Uterus (tissue), 4 donors: ENCODE measurements around the gene TMEM123. TPM values are rescaled to one million over a fixed set of nuclear protein-coding genes. Genes with fewer than 3 reads are reported as not detected.

ENCODE experiments used
- DNase-seq, 2 donors: peaks; one replicate each; pipeline ENCODE4 v3.0.0-alpha.2; 2019 to 2020
- H3K27ac ChIP-seq, 2 donors: fragments of 200-600 bp; sonication (generic); 1 replicate in 1 of 2; 2 replicates in 1 of 2; pipeline ENCODE4 v1.5.1; 2016 to 2018
- H3K27me3 ChIP-seq, 2 donors: fragments of 200-600 bp; sonication (generic); one replicate each; pipeline ENCODE4 v1.5.1; 2018 to 2019; ENCODE audit warnings: control low read depth in 1 of 2
- H3K36me3 ChIP-seq, 2 donors: fragments of 200-600 bp; sonication (generic); one replicate each; pipeline ENCODE4 v1.5.1; 2019; ENCODE audit warnings: control low read depth in 1 of 2
- H3K4me1 ChIP-seq, 2 donors: fragments of 200-600 bp; sonication (generic); one replicate each; pipeline ENCODE4 v1.5.1; 2018 to 2019; ENCODE audit warnings: control low read depth in 1 of 2
- H3K4me3 ChIP-seq, 2 donors: fragments of 200-600 bp; sonication (generic); 1 replicate in 1 of 2; 2 replicates in 1 of 2; pipeline ENCODE4 v1.5.1; 2018 to 2019; ENCODE audit warnings: mild to moderate bottlenecking in 1 of 2
- H3K9me3 ChIP-seq, 2 donors: fragments of 200-600 bp; sonication (generic); one replicate each; pipeline ENCODE4 v1.5.1; 2019; ENCODE audit warnings: control low read depth in 1 of 2
- POLR2A ChIP-seq, 2 donors: fragments of 450-650 bp; IDR thresholded peaks; one replicate each; pipeline ENCODE4 v1.6.1; 2016; ENCODE audit warnings: antibody characterized with exemption in 2 of 2, mild to moderate bottlenecking in 1 of 2, moderate library complexity in 1 of 2
- intact Hi-C: fragments of 100-400 bp; cut with DNase I; formaldehyde crosslinking; loops from one replicate; pipeline ENCODE4 v1.15.1; 2023; ENCODE audit warnings: low total_unique reads
- total RNA-seq, 4 donors: library from RNA; depleted of rRNA in 3 of 4; stranded (reverse); fragments of >200 nt in 3 of 4; gene quantifications; one replicate each; pipeline versions ENCODE4 v1.1.0 to v1.2.4, GENCODE V29; 2014 to 2023
- TF ChIP-seq, protein P1 (sequence below), 4 experiments: fragments of 200-600 bp in 2 of 4; fragments of 450-650 bp in 2 of 4; sonication (generic) in 2 of 4; IDR thresholded peaks; one replicate each; pipeline ENCODE4 v1.5.1; 2016 to 2019; ENCODE audit warnings: antibody characterized with exemption in 4 of 4, mild to moderate bottlenecking in 2 of 4, moderate library complexity in 1 of 4
- donor health status: DM: yes; HTN: yes; CAD: no.

TMEM123 gene
- total RNA-seq, 4 donors from 2014 or later = 187 to 522 (median 260) TPM

DNA sequence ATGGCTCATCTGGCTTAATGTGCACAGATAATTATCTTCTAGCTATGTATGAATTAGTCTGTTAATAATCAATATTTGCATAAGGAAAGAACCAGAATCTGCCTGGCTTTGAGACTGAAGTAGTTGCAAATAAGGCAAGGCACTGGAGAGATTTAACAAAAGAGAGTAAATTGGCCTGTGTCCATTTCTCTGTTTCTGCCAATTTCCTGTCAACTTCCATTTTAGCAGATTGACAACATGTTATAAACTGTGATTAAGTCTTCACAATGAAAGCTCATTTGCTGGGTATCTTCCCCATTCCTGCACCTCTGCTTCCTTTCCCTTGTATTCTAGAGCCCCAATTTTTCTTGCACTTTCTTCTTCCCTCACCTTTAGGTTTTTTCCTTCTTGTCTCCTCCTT lies 5.3 kb upstream of the TMEM123 start:
- Histone ChIP-seq H3K27ac (no peak overlapping the region), H3K9me3 (no peaks in the 10 kb centered on the region), H3K36me3 (no peaks in the 10 kb centered on the region), H3K4me1 (no peaks in the 10 kb centered on the region), H3K27me3 (no peaks in the 10 kb centered on the region), H3K4me3 (no peak overlapping the region)
- no peak for DNase-seq
- intact Hi-C loops = no loop called here
- TF ChIP-seq, protein P1, sequence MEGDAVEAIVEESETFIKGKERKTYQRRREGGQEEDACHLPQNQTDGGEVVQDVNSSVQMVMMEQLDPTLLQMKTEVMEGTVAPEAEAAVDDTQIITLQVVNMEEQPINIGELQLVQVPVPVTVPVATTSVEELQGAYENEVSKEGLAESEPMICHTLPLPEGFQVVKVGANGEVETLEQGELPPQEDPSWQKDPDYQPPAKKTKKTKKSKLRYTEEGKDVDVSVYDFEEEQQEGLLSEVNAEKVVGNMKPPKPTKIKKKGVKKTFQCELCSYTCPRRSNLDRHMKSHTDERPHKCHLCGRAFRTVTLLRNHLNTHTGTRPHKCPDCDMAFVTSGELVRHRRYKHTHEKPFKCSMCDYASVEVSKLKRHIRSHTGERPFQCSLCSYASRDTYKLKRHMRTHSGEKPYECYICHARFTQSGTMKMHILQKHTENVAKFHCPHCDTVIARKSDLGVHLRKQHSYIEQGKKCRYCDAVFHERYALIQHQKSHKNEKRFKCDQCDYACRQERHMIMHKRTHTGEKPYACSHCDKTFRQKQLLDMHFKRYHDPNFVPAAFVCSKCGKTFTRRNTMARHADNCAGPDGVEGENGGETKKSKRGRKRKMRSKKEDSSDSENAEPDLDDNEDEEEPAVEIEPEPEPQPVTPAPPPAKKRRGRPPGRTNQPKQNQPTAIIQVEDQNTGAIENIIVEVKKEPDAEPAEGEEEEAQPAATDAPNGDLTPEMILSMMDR (IDR thresholded peaks at IDR 0.05) = no peak
- no peak for TF ChIP-seq POLR2A (IDR thresholded peaks at IDR 0.05)

DNA sequence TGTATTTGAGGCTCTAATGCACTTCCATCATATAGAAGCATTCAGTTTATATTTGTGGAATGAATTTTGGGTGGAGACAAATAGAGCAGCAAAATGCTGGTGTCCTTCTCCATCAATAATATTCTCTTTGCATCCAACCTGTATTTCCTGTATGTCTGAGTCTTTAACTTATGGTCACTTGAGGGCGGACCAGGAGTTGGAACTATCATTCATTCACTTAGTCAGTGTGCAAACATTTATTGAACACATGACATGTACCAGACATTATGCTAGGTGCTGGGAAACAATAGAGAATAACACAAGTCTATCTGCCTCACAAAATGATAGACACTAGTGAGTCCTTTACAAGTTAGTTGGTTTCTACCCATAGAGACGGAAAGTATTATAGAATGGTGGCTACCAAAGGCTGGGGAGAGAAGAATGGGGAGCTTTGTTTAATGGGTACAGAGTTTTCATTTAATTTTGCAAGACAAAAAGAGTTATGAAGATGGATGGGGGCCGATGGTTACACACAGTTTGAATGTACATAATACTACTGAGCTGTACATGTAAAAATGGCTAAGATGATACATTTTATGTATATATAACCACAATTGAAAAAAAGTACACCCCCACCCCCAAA lies 4.6 kb upstream of the TMEM123 start:
- no peaks in the 10 kb centered on the region for H3K9me3 ChIP-seq
- TF ChIP-seq, protein P1 (IDR thresholded peaks at IDR 0.05) = no peak
- no peak for TF ChIP-seq POLR2A (IDR thresholded peaks at IDR 0.05)
- no peaks in the 10 kb centered on the region for H3K36me3 ChIP-seq
- DNase-seq = no peak
- H3K4me1 ChIP-seq = no peaks in the 10 kb centered on the region
- intact Hi-C loops = no loop called here
- no peaks in the 10 kb centered on the region for H3K27me3 ChIP-seq
- H3K4me3 ChIP-seq = no peak overlapping the region
- H3K27ac ChIP-seq = no peak overlapping the region

- no peak for TF ChIP-seq POLR2A (IDR thresholded peaks at IDR 0.05)
- TF ChIP-seq, protein P1 (IDR thresholded peaks at IDR 0.05) = no peak
- Histone ChIP-seq H3K4me1 (no peaks in the 10 kb centered on the region), H3K36me3 (no peaks in the 10 kb centered on the region), H3K27ac (no peak overlapping the region), H3K9me3 (no peaks in the 10 kb centered on the region), H3K4me3 (no peak overlapping the region), H3K27me3 (no peaks in the 10 kb centered on the region)
- DNase-seq = no peak
- intact Hi-C loops = no loop called here
These were observed 3.8 kb upstream of the TMEM123 start for GRCh38 chr11:102456381-102456780.

DNA sequence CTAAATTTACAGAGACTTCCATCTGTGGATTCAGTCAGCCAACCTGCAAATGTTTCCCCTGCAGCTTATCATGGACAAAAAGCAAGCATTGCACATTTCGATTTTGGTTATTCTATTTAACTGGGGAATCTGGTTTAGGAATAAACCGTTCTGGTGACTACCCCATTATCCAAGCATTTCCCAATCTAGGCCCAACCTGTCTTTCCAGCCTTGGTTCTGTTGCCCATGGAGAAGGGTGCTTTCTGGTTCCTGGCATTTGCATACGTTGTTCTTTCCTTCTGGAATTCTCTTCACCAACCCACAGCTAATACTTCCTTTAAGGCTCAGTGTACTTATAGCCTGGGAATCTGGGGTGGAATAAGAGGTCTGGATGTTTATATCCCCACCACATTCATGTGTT lies 1.4 kb upstream of the TMEM123 start:
- H3K4me1 ChIP-seq = no peaks in the 10 kb centered on the region
- H3K36me3 ChIP-seq = no peaks in the 10 kb centered on the region
- intact Hi-C loops = no loop called here
- TF ChIP-seq, protein P1 (IDR thresholded peaks at IDR 0.05) = no peak
- no peak for TF ChIP-seq POLR2A (IDR thresholded peaks at IDR 0.05)
- DNase-seq = no peak
- peak overlapping the region; percentile 96 for H3K27ac ChIP-seq
- no peaks in the 10 kb centered on the region for H3K9me3 ChIP-seq
- no peaks in the 10 kb centered on the region for H3K27me3 ChIP-seq
- no peak overlapping the region for H3K4me3 ChIP-seq

DNA sequence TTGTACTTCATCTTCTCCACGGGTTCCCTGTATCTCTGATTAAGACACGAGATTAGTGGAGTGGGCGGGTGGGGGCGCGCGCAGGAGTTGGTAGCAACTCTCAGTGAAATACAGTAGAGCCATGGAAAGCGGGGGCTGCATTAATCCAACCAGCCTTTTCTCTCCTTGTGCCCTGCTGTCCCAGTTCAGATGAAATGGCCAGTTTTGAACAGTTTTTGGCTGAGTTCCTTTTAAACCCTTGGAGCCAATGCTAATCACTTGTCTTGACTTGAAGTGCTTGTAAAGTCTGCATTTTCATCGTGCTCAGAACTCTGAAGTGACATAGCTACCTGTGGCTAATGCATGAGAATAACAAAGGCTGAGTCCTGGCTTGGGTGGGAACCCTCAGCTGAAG lies 734 bp upstream of the TMEM123 start:
- Histone ChIP-seq H3K36me3 (no peaks in the 10 kb centered on the region), H3K27ac (peak overlapping the region; percentile 96), H3K4me3 (peak overlapping the region; percentile 94 to 95), H3K27me3 (no peaks in the 10 kb centered on the region), H3K9me3 (no peaks in the 10 kb centered on the region), H3K4me1 (no peaks in the 10 kb centered on the region)
- intact Hi-C loops = no loop called here
- TF ChIP-seq POLR2A (IDR thresholded peaks at IDR 0.05) = no peak
- DNase-seq = peak; percentile 39 to 52
